Occipital lobe (tissue), 2 donors: ENCODE data around the gene APOBR. TPM values are rescaled to one million over a fixed set of nuclear protein-coding genes. Genes with fewer than 3 reads are reported as not detected.
"Not testable (repeated sequence)": the region's sequence is repeated elsewhere in the genome, so short reads cannot be mapped to it uniquely, and the experiment has no call there.

Experiments used
- DNase-seq: peaks from one replicate; lab custom pipeline; 2025; lab: John Stamatoyannopoulos, UW
- total RNA-seq: library from RNA; depleted of rRNA; stranded (reverse); fragments of >200 nt; gene quantifications from one replicate; pipeline ENCODE4 v1.2.3, GENCODE V29; 2014

Gene APOBR
- total RNA-seq, 1 donor from 2014 or later, result not detected

DNA sequence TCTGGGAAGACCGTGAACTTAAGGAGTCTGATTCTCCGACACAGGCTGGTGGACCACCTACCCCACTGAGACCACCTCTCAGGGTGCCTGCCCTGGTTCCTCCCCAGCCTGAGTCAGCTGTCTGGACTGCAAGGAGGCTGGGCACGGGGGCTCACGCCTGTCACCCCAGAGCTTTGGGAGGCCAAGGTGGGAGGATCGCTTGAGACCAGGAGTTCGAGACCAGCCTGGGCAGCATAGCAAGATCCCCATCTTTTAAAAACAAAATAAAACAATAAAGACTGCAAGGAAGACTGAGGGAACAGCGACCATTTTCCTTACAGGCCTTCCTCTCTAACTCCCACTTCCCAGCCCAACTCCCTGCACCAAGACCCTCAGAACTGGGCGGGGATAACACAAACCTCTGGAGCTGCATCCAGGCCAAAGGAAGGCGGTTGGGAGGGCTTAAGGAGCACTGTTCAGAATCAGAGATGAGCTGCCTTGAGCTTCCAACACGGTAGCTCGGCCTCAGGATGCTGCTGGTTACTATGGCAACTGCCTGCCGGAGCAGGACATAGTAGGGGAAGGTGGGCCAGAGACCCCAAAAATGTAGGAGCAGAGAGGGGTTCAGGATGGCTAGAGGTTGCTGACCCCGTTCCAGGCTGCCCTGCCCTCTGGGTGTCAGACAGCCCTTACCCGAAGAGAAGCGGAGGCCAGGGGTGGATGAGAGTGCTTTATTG lies 4.4 kb downstream of the APOBR start:
- DNase-seq, result no peak

DNA sequence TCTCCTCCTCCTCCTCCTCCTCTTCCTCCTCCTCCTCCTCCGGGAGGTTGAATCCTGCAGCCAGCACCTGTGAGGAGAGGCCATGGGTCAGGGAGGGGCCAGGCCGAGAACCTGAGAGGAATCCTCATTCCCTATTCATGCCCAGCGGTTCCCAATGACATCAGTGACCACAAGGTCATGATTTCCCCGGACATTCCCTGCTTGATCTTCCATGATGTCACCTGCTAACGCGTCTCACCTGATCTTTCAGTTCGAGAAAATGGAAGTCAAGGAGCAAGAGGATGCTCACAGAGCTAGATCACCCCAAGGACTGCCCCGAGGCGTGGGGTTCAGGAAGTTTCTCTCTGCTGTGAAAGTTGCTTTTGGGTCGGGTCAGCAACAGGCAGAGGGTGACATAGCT lies 5.4 kb downstream of the APOBR start:
- no peak for DNase-seq

DNA sequence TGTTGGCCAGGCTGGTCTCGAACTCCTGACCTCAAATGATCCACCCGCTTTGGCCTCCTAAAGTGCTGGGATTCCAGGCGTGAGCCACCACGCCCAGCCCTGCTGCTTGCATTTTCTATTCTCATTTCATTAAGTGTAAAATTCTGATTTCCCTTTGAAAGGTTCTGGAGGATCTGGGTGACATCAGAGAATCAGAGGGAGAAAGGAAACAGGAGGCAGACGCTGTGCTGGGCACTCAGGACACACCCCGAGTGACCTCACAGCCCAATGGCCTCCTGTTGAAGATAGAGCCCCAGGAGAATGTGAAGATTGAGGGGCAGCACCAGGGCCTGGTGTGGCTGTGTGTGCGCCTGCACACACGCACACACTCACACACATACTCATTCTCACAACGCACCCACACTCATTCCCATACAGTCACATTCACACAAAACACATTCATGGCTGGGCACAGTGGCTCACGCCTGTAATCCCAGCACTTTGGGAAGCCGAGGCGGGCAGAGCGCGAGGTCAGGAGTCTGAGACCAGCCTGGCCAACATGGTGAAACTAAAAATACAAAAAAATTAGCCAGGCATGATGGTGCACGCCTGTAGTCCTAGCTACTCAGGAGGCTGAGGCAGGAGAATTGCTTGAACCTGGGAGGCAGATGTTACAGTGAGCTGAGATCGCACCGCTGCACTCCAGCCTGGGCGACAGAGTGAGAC lies 6.2 kb downstream of the APOBR start:
- DNase-seq, result not testable (repeated sequence)

DNA sequence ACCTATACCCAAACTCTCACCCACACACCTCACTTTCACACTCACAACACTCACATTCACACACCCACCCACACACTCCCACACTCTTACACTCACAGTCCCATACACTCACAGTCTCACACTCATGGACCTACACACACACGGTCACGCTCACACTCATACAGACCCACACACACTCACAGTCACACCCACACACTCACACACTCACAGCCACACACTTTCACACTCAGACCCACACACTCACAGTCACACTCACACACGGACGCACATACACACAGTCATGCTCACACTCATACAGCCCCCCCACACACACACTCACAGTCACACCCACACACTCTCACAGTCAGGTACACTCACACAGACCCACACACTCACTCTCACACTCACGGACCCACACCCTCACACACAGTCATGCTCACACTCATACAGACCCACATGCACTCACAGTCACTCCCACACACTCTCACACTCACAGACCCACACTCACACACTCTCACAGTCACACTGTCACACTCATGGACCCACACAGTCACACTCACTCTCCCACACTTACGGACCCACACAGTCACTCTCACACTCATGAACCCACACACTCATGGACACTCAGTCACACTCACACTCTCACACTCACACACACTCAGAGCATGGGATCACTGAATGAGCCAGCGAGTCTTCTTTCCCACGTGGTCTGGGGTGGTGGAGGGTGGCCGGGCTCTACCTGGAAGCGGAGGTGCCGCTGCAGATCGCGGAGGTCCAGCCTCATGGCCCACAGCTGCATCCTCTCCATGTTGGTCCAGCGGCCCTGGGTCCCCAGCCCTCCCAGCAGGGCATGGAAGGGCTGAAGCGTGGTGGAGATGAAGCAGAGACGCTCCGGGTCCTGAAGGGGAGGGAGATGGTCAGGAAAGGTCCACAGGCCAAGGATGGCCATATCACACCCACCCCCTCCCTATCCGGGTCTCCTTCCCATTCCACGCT lies 7.1 kb downstream of the APOBR start:
- DNase-seq, result no peak

DNA sequence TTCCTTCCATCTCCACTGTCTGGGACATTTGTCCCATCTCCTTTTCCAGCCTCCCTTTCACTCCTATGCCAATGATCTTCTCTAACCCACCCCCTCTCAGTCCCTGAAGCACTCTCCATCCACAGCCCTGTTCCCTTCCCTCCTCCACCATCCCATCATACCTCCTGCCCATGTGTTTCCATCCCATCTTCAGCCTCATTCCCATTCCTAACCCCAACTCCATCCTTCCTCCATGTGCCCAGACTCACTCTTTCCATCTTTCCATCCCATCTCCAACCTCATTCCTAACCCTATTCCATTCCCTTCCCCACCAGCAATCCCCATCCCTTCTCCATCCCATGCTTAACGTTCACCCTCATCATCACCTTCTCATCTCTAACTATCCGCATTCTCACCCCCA lies 7.8 kb downstream of the APOBR start:
- DNase-seq, result no peak

DNA sequence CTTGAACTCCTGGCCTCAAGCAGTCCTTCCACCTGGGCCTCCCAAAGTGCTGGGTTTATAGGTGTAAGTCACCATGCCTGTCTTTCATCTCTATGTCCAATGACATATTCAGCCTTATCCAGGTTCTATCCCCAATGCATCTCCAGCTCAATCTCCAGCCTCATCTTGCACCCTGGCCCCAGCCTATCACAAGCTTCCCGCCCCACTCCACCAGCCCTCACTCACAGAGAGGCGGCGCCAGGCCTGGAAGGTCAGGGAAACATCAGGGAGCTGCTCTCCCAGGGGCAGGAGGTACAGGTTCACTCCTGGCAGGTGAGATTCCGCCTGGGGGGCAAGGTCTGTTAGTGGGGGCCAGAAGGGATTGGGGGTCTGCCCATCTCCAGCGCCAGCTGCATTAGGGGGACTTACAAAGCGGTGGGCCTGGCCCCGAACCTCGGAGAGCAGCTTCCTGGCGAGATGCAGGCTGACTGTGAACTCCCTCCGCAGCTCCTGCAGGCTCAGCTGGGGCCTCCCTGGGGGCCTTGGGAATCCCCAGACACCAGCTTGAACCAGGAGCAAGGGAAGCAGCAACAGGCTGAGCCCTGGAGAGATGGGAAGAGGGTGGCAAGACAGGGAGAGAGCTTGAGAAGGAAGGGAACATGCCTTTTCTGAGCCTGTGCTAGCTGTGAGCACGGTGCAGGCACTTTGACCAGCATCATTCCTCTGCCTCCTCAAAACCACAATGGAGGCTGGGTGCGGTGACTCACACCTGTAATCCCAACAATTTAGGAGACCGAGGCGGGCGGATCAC lies 9.2 kb downstream of the APOBR start:
- DNase-seq, result no peak

DNA sequence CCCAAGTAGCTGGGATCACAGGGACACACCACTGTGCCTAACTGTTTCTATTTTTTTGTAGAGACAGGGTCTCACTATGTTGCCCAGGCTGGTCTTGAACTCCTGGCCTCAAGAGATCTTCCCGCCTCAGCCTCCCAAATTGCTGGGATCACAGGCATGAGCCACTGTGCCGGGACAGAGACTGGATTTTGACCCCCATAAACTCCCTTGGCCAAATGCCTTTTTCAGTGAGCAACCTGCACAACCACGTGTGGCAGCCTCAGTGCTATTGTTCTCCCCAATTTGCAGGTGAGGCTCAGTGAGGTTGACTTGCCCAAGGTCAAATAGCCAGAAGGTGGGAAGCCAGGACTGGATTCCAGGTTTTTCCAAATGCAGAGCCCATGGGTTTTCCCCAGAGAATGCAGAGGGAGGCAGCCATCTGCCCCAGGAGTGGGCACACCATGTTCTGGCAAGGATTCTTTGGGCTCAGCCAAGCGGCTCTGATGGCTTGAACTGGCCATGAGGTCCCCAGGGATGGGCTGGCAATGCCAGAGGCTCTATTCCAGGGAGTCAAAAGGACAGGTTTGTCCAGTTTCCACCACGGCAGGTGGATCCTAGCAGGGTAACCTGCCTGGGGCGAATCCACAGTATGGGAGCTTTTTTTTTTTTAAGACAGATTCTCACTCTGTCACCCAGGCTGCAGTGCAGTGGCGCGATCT lies 10.4 kb downstream of the APOBR start:
- DNase-seq, result no peak

DNA sequence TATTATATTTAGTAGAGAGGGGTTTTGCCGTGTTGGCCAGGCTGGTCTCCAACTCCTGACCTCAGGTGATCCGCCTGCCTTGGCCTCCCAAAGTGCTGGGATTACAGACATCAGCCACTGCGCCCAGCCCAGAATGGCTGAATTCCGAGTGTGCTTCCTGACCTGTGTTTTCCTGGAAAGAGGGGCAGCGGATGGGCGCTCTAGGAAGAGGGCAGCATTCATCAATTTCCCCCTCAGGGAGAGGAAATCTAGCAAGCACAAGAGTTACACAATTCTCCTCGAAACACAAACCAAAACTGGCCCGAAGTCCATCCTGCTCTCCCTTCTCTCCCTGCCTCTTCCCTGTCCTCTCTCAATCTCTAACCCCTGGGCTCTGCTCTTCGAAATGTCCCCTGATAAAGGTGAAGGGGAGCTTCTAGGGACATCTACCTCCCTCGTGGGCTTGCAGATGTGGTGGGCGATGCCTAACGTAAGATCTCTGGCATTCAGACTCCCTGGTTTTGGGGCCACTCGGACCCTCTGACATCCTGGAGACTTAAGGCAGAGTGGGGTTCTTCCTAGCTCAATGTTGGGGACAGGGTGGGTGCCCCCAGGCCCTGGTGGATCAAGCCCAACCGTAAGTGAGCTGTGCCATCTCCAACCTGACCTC lies 11.2 kb downstream of the APOBR start:
- no peak for DNase-seq

DNA sequence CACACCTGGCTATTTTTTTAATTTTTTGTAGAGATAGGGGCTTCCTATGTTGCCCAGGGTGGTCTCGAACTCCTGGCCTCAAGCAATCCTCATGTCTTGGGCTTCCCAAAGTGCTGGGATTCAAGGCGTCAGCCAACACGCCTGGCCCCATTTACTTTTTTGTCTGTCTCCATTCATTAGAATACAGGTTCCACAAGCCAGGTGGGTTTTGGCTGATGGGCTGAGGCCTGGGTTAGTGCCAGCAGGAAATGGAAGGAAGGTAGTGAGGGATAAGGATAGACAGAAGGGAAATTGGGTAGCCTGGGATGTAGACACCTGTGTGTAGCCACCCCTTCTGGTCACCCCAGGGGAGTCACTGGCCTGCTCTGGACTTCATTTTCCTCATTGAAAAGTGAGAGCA lies 16.6 kb downstream of the APOBR start:
- DNase-seq, result no peak

DNA sequence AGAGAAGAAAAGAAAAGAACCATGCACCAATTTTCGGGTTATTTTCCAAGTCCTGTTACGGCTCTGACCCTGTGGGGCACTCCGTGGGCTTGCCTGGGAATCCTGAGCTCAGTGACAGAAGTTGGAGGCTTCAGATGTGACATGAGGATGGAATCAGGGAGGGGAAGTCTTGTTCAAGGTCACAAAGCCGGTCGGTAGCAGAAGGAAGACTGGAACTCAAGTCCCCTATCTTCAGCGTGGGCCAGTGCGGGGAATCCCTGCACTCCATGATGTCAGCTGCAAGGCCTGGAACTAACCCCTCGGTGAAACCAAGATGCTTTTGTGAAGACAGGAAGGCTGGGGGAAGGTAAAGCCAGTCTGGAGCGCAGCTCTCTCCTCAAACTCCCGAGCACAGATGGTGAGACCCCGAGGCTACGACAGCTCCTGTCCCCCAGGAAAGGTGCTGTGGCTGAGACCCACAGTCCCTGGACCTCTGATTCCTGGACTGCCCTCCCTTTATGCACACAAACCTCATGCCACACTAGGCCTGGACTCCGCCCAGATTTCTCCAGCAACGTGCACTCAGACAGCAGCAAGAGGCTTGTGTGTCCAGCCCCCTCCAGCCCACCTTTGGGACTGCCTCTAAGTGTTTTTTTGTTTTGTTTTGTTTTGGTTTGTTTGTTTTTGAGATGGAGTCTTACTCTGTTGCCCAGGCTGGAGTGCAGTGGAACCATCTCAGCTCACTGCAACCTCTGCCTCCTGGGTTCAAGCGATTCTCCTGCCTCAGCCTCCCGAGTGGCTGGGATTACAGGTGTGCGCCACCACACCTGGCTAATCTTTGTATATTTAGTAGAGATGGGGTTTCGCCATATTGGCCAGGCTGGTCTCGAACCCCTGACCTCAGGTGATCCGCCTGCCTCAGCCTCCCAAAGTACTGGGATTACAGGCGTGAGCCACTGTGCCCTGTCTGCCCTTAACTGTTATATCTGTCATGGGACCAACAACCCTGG lies 17.7 kb downstream of the APOBR start:
- no peak for DNase-seq

DNA sequence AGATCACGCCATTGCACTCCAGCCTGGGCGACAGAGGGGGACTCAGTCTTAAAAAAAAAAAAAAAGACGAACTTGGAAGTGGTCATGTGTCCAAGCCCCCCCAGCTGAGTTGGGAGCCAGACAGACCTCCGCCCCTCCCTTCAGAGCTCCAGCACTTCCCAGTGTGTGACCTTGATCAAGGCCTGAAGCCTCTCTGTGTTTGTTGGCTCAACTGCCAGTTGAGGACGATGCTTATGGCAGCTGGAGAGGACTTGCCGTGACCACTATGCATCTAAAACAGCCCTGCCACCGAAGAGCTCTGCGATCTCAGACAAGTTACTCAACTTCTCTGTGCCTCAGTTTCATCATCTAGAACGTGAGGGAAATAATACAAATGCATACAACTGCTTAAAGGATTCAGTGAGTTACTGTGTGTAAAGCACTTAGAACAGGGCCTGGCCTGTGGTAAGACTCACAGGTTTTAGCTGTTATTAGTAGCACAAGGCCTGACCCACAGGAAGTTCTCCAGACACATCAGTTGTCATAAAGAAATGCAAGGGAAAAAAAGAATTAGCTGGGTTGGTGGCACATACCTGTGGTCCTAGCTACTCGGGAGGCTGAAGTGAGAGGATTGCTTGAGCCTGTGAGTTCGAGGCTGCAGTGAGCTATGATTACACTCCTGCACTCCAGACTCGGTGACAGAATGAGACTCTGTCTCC lies 19.2 kb downstream of the APOBR start:
- no peak for DNase-seq

DNA sequence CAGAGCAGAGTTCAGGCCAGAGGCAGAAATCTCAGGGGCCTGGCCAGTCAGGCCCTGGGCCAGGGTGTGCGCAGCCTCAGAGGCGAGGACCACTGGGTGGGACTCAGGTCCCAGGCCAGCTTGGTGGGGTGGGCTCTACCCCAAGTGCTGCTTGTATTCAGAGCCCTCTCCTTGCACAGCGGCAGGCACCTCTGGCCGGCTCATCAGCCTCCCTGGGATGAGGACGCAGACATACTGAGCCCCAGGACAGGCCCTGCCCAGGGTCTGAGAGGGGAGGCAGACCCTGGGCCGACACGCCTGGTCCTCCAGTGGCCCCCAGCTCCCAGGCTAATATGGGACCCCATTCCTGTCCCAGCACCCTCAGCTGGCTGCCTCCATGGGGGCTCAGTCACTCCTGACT lies 19.8 kb downstream of the APOBR start:
- no peak for DNase-seq

DNA sequence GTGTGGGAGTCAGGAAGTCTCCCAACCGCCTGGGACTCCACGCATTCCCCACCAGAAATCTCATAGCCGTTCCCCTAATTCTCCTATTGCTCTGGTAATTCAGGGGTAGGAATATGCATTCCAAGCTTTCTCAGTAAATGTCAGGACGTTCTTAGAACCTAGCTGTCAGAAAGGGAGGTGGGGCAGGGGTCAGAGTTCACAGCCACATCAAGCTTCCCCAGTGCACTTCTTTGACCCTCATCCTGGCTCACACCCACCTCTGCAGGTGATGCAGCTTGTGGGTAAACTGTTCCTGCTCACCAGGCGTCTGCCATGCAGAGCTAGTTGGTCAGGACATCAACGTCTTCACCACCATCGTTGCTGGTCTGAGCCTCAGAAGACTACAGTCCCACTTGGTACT lies 26.2 kb downstream of the APOBR start:
- DNase-seq, result no peak

DNA sequence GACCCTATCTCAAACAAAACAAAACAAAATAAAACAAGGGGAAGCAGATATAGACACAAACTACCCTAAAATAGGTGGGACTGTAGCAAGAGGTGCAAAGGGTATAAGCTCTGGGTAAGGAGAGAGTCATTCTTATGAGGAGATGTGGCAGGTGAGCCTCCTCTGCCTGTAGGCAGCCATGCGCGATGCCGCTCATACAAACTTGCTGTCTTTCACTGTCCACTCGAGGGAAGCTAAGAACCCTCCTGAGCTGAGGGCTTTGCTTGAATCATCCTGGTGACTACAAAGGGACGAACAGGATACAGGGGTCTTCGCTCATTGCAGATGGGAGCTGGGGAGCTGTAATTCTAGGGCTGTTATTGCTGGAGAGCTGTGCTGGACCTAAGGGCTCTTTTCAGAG lies 27.0 kb downstream of the APOBR start:
- DNase-seq, result no peak

DNA sequence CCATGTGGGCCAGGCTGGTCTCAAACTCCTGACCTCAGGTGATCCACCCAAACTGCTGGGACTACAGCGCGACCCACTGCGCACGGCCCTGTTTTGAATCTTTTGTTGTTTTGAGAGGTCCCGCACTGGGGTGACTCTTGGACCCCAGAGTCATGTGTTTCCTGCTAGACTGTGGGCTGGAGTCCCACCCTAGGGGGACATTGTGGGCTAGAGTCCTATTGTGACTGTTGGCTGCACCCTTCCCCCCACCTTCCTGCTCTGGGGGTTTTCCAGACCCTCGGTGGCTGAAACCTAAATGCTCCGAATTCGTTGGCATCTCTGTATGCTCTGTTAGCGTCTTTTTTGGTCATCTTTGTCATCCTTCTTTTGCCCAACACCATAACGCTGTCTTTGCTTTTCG lies 28.3 kb downstream of the APOBR start:
- no peak for DNase-seq

DNA sequence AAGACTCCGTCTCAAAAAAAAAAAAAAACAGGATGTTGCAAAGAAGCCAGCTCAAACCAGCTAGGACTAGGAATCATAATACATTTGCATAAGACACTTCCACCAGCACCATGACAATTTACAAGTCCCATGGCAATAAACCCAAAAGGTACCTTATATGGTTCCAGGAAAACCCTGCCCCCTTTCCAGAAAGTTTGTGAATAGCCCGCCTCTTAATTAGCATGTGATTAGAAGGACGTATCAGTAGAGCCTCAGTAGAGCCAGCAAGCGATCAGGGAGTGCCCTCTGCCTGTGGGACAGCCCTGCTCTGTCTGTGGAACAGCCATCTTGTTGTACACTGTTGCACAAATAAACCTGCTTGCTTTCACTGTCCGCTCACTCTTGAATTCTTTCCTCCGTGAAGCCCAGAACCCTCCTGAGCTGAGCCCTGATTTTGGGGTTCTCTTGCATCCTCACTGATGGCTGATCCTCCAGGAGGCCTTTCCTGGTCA lies 30.3 kb downstream of the APOBR start:
- DNase-seq, result no peak

DNA sequence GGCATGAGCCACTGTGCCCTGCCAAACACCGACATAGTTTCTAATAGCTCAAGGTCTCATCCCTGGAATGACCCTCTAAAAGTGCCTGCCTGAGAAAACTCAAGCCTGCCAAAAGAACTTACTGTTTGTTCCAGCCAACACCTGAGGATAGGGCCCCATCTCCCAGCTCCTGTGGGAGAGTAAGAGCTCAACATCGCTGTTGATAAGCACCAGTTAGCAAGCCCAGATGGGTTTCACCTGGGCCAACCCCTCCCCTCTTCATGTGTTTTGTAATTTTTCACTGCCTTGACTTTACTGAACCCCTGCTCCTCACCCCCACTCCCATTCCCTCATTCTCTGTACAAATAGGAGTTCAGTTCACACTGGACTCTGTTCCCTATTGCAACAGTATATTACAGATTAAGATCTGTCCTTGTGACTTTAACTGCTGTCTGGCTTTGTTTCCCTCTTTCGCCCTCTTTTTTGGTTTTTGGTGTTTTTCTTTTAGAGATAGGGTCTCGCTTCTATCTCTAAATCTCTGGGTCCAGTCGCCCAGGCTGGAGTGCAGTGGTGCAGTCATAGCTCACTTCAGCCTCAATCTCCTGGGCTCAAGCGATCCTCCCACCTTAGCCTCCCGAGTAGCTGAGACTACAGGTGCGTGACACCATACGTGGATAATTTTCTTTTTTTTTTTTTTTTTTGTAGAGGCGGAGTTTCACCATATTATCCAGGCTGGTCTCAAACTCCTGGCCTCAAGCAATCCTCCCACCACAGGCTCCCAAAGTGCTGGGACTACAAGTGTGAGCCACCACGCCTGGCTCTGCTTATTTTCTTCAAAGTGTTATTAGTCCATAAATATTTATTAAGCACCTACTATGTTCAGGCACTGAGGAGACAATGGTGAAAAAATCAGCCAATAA lies 32.0 kb downstream of the APOBR start:
- no peak for DNase-seq
